ENCODE measurements around the gene ADPRHL1.

- TF ChIP-seq, protein P1, sequence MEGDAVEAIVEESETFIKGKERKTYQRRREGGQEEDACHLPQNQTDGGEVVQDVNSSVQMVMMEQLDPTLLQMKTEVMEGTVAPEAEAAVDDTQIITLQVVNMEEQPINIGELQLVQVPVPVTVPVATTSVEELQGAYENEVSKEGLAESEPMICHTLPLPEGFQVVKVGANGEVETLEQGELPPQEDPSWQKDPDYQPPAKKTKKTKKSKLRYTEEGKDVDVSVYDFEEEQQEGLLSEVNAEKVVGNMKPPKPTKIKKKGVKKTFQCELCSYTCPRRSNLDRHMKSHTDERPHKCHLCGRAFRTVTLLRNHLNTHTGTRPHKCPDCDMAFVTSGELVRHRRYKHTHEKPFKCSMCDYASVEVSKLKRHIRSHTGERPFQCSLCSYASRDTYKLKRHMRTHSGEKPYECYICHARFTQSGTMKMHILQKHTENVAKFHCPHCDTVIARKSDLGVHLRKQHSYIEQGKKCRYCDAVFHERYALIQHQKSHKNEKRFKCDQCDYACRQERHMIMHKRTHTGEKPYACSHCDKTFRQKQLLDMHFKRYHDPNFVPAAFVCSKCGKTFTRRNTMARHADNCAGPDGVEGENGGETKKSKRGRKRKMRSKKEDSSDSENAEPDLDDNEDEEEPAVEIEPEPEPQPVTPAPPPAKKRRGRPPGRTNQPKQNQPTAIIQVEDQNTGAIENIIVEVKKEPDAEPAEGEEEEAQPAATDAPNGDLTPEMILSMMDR (IDR thresholded peaks at IDR 0.05; ENCODE audit: low read length) = no peak
- TF ChIP-seq EZH2 (optimal IDR thresholded peaks at IDR 0.05; ENCODE audit: low read depth, low read length) (no peak), EZH2phosphoT487 (IDR thresholded peaks at IDR 0.05; ENCODE audit: low read length) (no peak)
Measured at GRCh38 chr13:113404723-113405471, 48.4 kb downstream of the ADPRHL1 start.

Data from MM.1S (cell line).